Activated CD4-positive, alpha-beta T cell treated with anti-CD3 and anti-CD28 coated beads, Interleukin-2, amount 10 ng/mL, durations not matched to agents 7 days and 5 days (primary cell): ENCODE data around the gene CHRM3. TPM values are rescaled to one million over a fixed set of nuclear protein-coding genes. Genes with fewer than 3 reads are reported as not detected.

Experiments
- CTCF ChIA-PET: fragments of 350-600 bp; sonication (Branson Sonifier 250); formaldehyde crosslinking; loops from one replicate; lab custom pipeline; 2021; ENCODE audit warnings: antibody characterized with exemption; lab: Charles Lee
- POLR2A ChIA-PET: fragments of 350-600 bp; sonication (Branson Sonifier 250); formaldehyde crosslinking; loops from one replicate; lab custom pipeline; 2021; ENCODE audit warnings: antibody characterized with exemption; lab: Charles Lee
- DNase-seq: peaks from one replicate; pipeline ENCODE4 v3.0.0-alpha.2; 2020
- H3K27ac Mint-ChIP-seq: one replicate; pipeline ENCODE4 v1.8.0; 2021; ENCODE audit warnings: mild to moderate bottlenecking, moderate library complexity, mixed read lengths
- H3K27me3 Mint-ChIP-seq: one replicate; pipeline ENCODE4 v1.8.0; 2021; ENCODE audit warnings: mixed read lengths
- H3K36me3 Mint-ChIP-seq: one replicate; pipeline ENCODE4 v1.8.0; 2021; ENCODE audit warnings: low read depth, mixed read lengths
- H3K4me1 Mint-ChIP-seq: one replicate; pipeline ENCODE4 v1.8.0; 2021; ENCODE audit warnings: mixed read lengths
- H3K4me3 Mint-ChIP-seq: one replicate; pipeline ENCODE4 v1.8.0; 2021; ENCODE audit warnings: mild to moderate bottlenecking, moderate library complexity, mixed read lengths
- H3K9me3 Mint-ChIP-seq: one replicate; pipeline ENCODE4 v1.8.0; 2021; ENCODE audit warnings: mixed read lengths
- total RNA-seq, 2 experiments: library from RNA; stranded (reverse); gene quantifications; one replicate each; pipeline ENCODE4 v1.2.3, GENCODE V29; 2021

The CHRM3 gene
- total RNA-seq, 2 experiments from 2014 or later = 0.05 to 0.27 TPM

DNA sequence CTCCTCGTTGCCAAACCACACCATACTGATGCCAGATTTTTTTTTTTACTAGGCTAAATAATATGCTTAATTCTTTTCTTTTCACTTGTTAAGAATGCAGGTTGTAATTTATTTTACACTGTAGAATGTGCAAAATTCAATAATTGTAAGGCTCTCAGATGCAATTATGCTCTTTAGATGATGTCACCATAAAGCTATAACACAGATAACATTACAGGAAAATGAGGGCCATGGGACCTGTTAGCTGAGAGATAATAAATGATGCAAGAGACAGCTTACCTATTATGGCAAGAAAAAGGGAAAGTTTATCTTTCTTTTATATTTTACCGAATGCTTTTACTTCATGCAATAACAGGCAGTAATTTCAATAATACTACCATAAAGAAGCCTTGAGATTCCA lies 35.4 kb downstream of the CHRM3 start:
- Mint-ChIP-seq H3K36me3 (no peaks in the 10 kb centered on the region), H3K4me1 (no peaks in the 10 kb centered on the region), H3K27me3 (no peaks in the 10 kb centered on the region), H3K9me3 (no peaks in the 10 kb centered on the region), H3K27ac (no peak overlapping the region), H3K4me3 (no peak overlapping the region)
- DNase-seq = no peak
- ChIA-PET POLR2A (no interaction called here), CTCF (interaction anchor here (0.7 kb wide), 1 partner anchor 42 kb away, joined by 4 read pairs; no protein-coding TSS in a partner anchor)

DNA sequence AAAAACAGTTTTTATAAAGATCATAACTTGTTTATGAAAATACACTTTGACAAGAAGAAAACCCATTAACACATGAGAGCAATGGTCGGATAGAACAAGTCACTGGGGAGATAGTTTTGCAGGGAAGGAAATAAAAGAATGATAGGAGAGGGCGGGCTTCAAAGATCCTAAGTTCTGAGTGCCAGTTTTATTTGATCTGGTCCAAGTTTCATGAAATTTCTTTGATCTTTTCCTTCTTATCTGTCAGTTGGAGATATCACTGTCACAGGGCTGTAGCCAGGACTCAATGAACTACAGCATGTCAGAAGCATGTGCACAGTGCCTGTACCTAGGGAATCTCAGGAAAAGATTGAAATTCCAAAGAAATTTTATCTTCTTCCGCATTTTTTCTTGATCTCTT lies 36.5 kb downstream of the CHRM3 start:
- H3K4me3 Mint-ChIP-seq = no peak overlapping the region
- CTCF ChIA-PET = no interaction called here
- POLR2A ChIA-PET = no interaction called here
- DNase-seq = no peak
- no peaks in the 10 kb centered on the region for H3K9me3 Mint-ChIP-seq
- no peaks in the 10 kb centered on the region for H3K36me3 Mint-ChIP-seq
- H3K27ac Mint-ChIP-seq = no peak overlapping the region
- no peaks in the 10 kb centered on the region for H3K4me1 Mint-ChIP-seq
- H3K27me3 Mint-ChIP-seq = no peaks in the 10 kb centered on the region

DNA sequence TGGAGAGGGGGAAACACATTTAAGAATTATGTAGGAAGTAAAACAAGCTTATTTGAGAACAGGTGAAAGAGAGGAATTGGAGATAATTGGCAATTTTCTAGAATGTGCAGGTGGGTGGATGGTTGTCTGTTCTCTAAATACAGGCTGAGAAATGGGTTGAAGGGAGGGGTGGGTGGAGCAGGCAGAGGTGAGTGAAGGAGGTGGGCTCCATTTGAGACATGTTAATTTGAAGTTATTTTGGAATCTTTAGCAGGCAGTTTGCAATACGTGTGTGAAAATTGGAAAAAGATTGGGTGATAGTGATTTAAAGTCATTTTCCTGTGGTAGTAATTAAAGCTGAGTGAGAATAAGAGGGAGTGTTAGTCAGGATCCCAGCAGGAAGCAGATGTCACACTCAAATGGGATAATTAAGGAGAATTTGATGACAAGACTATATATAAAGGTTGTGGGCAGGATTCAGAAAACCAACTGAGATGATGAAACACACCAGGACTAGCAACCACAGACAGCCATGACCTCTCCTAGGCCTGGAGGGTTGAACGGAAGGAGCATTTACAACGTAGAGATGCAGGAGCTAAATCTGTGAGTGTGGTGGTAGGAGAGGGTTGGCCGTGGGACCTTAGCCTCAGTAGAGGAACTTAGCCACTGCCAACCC lies 40.6 kb downstream of the CHRM3 start:
- Mint-ChIP-seq H3K4me3 (no peak overlapping the region), H3K27ac (no peak overlapping the region), H3K36me3 (no peaks in the 10 kb centered on the region), H3K4me1 (no peaks in the 10 kb centered on the region), H3K9me3 (no peaks in the 10 kb centered on the region), H3K27me3 (no peaks in the 10 kb centered on the region)
- ChIA-PET POLR2A (no interaction called here), CTCF (no interaction called here)
- DNase-seq = no peak

DNA sequence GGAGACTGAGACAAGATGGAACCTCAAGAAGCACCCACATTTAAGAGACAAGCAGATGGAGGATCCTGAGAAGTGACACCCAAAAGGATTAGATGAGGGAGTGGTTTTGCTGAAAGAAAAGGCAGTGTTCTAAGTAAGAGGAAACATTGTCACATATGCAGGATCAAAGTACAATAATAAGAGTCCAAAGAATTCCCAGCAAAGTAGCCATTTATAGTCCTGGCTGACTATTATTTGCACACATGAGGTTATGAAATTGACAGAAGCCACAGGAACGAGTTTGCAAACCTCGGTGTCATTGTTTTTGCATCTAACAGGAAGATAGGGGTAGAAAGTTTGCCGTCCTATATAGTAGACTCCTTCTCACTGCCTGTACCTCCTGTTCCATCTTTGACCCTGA lies 41.3 kb downstream of the CHRM3 start:
- Mint-ChIP-seq H3K4me1 (no peaks in the 10 kb centered on the region), H3K27ac (no peak overlapping the region), H3K9me3 (no peaks in the 10 kb centered on the region), H3K36me3 (no peaks in the 10 kb centered on the region), H3K27me3 (no peaks in the 10 kb centered on the region), H3K4me3 (no peak overlapping the region)
- ChIA-PET CTCF (no interaction called here), POLR2A (no interaction called here)
- DNase-seq = no peak

DNA sequence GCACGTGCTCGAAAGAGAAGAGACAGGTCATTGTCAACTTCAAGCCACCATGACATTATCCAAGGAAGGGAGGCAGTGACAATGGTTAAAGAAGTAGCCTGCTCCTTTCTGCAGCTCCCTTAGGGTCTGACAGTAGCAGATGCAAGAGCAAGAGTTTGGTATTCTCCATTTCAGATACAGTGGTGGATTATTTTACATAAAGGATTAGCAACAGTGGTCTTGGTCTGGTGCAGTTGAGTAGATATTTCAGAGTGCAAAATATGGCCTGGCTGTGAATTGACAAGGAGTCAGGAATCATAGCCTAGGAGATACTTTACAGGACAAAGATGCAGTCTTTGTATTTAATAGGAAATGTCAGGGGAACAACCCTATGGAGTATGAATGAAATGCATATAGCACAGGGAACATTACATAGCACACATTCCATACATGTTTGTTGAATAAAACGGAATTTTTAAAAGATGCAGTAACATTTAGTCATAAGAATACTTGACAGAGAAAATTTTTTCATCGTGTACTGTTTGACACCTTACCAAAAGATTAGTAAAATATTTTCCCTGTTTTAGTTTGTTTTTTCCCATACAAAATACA lies 41.8 kb downstream of the CHRM3 start:
- H3K4me1 Mint-ChIP-seq = no peaks in the 10 kb centered on the region
- ChIA-PET CTCF (no interaction called here), POLR2A (no interaction called here)
- no peaks in the 10 kb centered on the region for H3K36me3 Mint-ChIP-seq
- no peaks in the 10 kb centered on the region for H3K9me3 Mint-ChIP-seq
- no peak overlapping the region for H3K4me3 Mint-ChIP-seq
- no peak for DNase-seq
- no peaks in the 10 kb centered on the region for H3K27me3 Mint-ChIP-seq
- no peak overlapping the region for H3K27ac Mint-ChIP-seq

DNA sequence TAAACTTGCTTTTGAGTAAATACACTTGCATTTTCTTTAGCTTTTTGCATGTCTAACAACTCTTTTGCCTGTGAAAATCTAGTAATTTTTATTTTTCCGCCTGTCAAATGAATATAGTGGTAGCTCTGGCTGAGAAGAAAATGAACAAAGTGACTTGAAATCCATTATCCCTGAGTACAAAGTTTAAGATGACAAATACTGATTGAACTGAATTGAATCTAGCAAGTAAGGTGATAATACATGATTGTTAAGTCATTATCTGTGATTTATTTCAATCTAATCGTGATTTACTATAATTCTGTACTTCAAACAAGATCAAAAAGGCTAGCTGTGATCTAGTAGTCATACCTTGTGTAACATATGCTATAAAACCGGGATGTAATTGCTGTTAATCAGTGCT lies 42.8 kb downstream of the CHRM3 start:
- Mint-ChIP-seq H3K4me3 (no peak overlapping the region), H3K4me1 (no peaks in the 10 kb centered on the region), H3K27ac (no peak overlapping the region), H3K9me3 (no peaks in the 10 kb centered on the region), H3K27me3 (no peaks in the 10 kb centered on the region), H3K36me3 (no peaks in the 10 kb centered on the region)
- POLR2A ChIA-PET = no interaction called here
- DNase-seq = no peak
- CTCF ChIA-PET = no interaction called here

DNA sequence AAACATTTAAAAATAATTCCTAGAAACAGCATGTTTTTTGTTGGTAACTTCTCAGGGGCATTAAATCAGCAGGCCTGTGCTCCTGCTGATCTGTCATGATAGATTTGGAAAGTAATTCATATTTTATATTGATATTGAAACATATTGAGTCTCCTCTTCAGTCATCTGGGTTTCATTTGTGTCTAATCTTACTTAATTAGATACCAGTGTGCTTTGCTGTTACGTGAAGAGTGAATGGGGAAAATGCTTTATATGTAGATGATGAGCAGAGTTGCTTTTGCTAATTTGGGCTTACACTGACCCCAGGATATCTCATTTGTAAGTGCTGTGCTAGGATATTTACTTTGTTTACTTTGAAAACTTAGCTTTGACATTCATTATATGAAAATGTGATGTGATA lies 45.9 kb downstream of the CHRM3 start:
- no peaks in the 10 kb centered on the region for H3K4me1 Mint-ChIP-seq
- POLR2A ChIA-PET = no interaction called here
- H3K4me3 Mint-ChIP-seq = no peak overlapping the region
- H3K9me3 Mint-ChIP-seq = no peaks in the 10 kb centered on the region
- H3K36me3 Mint-ChIP-seq = no peaks in the 10 kb centered on the region
- no peak overlapping the region for H3K27ac Mint-ChIP-seq
- H3K27me3 Mint-ChIP-seq = no peaks in the 10 kb centered on the region
- CTCF ChIA-PET = no interaction called here
- no peak for DNase-seq

DNA sequence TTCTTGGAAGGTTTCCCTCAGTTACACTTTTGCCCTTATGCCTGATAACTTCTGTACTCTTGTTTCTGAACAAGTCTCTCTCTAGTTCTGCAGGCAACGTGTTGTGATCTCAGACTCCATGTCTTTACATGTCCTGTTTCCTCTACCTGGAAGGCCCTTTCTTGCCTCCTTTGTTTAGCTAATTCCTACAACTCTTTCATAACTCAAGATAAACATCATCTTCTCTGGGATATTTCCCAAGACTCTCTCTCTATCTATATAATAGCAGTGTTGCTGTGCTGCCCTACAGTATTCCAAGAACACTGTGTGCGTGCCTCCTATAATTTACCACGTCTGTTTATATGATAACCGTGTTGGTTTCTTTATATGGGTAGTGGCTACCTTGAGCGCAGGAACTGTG lies 47.8 kb downstream of the CHRM3 start:
- Mint-ChIP-seq H3K27me3 (no peaks in the 10 kb centered on the region), H3K4me3 (no peak overlapping the region), H3K4me1 (no peaks in the 10 kb centered on the region), H3K36me3 (no peaks in the 10 kb centered on the region), H3K9me3 (no peaks in the 10 kb centered on the region), H3K27ac (no peak overlapping the region)
- DNase-seq = no peak
- CTCF ChIA-PET = no interaction called here
- POLR2A ChIA-PET = no interaction called here
